ENCODE results near the gene PIM3.

GRCh38 chr22:49937758-49938564, 22.6 kb upstream of the PIM3 start:
- no peak for TF ChIP-seq CTCF (IDR thresholded peaks at IDR 0.05; ENCODE audit: low read length)
- TF ChIP-seq EZH2 (optimal IDR thresholded peaks at IDR 0.05; ENCODE audit: low read depth, low read length): no peak
- no peak for TF ChIP-seq EZH2phosphoT487 (IDR thresholded peaks at IDR 0.05; ENCODE audit: low read length)

Data from MM.1S (cell line).